GM19397 (cell line): Measurements from ENCODE around the gene DIABLO.
"Not testable (repeated sequence)": the region's sequence is repeated elsewhere in the genome, so short reads cannot be mapped to it uniquely, and the experiment has no call there.

Experiments used
- ATAC-seq: cut with Tn5 transposase; IDR thresholded peaks from one replicate; pipeline ENCODE4 v1.9.1; 2021; ENCODE audit warnings: mild to moderate bottlenecking, moderate library complexity; ENCODE audit not compliant: unreplicated experiment

The DIABLO gene

DNA sequence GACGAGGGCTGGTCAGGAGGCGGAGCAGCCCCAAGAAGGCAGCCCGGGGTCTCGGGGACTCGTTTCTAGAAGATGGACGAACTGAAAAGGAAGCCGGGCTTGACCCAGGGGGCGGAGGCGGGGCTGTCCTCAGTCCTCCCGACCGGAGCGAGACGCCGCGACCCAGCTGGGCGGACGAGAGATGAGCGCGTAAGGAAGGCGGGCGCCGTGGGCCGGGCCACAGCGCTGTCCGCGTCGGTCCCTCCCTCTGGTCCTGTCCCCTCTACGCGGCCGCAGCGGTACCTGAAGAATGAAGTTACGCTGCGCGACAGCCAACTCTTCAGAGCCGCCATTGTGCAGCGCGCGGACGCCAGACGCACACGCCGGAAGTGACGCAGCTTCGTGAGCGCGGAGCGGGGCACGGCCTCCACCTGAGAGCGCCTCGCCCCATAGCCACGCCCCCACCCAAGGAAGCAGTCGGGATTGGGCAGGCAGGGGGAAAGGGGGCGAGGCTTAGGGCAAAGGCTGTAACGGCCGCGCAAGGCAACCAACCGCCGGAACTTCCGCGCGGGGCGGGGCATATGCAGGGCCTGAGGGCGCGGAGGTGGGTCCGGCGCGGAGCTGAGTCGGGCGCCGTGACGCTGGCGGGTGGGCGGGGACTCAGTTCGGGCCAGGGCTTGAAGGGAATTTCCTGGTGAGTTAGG is at the start of gene DIABLO:
DIABLO (minus strand) TSS at position 370 of the 683 bp plus-strand sequence; CDS start at position 332, 38 bp downstream.
- ATAC-seq: peak; percentile 94

DNA sequence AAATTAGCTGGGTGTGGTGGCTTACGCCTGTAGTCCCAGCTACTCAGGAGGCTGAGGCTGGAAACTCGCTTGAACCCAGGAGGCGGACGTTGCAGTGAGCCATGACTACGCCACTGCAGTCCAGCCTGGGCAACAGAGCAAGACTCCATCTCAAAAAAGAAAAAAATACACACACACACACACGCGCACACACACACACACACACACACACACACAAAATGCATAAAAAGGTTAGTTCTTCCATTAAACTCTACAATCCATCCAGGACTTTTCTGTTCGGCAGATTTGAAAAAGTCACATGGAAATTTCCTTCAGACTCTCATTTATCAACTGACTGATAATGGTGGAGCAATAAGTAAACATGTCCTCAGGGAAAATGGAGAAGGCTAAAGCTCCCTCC is 49.6 kb upstream of the DIABLO start:
- ATAC-seq: no peak

DNA sequence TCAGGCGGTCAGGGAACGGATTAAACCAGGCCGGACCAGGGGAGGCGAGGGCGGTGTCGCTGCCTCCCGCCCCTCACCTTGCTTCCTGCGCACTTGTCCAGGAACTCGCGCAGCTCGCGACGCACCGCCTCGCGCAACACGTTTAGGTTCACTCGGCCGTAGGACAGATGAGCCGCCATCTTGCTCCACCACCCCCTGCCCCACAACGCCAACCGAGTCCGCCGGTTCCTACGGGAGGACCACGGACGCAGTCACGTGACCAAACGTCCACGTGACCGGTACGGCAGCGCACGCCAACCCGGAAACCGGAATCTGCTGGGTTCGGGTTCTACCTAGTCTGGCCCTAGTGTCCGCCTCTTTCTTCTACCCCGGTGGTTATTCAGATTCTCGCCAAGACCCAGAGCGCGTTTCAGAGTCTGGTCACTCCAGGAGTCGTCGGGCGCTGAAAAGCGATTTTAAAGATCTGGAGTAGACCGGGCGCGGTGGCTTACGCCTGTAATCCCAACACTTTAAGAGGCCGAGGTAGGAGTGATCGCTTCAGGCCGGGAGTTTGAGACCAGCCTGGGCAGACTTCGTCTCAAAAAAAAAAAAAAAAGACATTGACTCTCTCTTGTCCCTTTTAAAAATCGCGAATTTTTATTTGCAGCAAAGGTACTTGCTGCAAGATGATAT is 40.5 kb upstream of the DIABLO start, which contains the start of gene VPS33A:
VPS33A (minus strand) TSS at position 265 of the 672 bp plus-strand sequence; CDS start at position 179, 86 bp downstream.
- ATAC-seq: peak; percentile 95

DNA sequence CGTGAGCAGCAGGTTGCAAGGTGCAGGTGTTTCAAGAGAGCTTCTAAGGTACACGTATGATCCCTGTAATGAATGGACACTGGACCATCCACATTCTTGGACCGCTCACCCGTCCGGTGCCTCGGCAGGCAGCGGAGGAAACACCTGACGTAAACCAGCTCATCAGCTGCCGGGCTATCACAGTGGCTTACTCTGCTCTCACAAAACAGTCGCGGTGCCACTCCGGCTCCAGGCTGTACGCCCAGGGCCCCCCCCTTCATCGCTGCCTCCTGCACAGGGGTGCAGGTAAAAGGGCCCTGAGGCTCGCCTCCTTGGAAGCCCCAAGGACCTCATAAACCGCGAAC is 40.0 kb upstream of the DIABLO start:
- peak; percentile 40 for ATAC-seq

DNA sequence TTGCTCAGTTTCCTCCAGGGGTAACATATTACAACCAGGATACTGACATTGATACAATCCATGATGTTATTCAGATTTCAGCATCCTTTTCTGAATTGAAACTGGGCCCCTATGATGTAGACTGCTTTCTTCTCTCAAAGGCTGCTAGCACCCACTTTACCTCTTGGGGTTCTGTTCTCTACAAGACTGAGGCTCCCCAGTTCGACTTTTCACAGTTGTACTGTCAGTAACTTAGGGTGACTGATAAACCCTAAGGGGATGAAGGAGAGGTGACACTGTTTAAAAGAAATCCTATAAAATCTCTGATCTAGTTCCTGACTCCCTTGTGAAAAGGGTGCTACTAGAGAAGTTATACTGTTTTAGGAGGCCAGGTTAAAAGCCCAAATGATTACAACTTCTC is 39.6 kb upstream of the DIABLO start:
- no peak for ATAC-seq

DNA sequence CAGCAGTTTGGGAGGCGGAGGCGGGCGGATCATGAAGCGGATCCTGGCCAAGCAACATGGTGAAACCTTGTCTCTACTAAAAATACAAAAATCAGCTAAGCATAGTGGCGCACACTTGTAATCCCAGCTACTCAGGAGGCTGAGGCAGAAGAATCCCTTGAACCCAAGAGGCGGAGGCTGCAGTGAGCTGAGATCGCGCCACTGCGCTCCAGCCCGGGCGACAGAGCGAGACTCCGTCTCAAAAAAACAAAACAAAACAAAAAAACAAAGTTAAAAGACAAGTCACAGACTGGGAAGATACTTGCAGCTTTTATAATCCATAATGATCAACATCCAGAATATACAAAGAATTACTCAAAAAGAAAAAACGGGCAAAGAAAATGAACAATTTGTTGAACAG is 34.9 kb upstream of the DIABLO start:
- not testable (repeated sequence) for ATAC-seq

DNA sequence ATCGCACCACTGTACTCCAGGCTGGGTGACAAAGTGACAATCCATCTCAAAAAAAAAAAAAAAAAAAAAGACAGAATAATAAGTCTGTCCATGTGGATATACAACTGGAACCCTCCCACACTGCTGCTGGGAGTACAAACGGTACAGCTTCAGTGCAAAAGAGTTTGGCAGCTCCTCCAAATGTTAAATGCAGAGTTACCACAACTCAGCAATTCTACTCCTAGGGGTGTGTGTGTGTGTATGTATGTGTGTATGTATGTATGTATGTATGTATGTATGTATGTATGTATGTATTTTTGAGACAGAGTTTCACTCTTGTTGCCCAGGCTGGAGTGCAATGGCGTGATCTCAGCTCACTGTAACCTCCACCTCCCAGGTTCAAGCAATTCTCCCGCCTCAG is 33.1 kb upstream of the DIABLO start:
- not testable (repeated sequence) for ATAC-seq

DNA sequence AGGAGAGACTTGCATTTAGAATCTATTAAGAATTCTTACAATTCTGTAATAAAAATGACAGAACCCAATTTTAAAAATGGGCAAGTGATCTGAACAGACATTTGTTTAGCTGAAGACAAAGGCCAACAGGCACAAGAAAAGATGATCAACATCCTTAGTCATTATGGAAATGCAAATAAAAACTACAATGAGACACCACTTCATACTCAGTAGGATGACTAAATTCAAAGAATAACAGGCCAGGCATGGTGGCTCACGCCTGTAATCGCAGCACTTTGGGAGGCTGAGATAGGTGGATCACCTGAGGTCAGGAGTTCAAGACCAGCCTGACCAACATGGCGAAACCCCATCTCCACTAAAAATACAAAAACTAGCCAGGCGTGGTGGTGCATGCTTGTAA is 32.6 kb upstream of the DIABLO start:
- ATAC-seq: not testable (repeated sequence)

GRCh38 chr12:122250536-122250935 is 24.7 kb upstream of the DIABLO start:
- ATAC-seq: no peak

DNA sequence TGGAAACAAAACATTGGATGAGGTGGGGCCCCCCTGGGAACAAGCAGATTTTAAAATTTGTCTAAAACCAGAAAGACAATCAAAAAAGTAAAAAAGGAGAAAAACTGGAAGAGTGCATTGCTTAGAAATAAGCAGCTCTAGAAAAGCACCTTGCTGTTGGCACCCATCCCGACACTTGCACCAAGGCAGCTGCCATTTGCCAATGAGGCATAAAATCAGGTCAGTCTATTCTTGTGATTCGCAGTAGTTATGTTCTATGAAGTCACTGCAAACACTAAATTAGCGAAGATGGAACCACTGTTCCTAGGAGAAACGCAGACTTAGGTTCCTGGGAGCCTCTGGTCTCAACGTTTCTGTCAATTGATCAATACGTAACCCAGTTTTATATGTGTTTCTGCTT is 24.2 kb upstream of the DIABLO start:
- ATAC-seq: no peak

DNA sequence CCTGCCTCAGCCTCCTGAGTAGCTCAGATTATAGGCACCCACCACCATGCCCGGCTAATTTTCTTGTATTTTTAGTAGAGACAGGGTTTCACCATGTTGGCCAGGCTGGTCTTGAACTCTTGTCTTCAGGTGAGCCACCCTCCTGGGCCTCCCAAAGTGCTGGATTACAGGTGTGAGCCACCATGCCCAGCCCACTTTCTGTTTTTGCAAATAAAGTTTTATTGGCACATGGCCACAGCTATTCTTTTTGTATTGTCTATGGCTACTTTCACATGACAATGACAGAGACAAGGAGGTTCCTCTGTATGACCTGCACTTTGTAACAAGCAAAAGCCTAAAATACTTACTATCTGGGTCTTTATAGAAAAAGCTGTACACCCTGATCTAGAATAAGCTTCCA is 19.7 kb upstream of the DIABLO start:
- no peak for ATAC-seq

- ATAC-seq: no peak
These were observed 18.9 kb upstream of the DIABLO start for GRCh38 chr12:122244565-122245371.

DNA sequence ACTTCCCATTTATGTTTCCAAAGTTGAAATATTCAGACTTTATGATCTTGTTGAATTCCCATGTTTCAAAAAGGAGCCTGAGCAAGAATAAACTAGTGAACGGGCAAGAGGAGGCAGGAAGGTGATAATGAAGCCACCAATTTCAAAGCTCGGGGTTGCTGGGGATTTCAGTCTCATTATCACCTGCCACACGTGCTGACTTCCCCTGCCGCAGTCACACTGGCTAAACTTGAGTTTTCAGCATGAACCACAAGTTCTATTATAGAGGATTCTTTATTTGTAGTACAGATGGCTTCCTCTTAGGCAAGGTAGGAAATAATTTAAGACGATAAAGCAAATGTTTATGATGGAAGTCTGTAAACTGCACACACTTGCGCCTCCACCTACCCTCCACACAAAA is 18.1 kb upstream of the DIABLO start:
- ATAC-seq: no peak

- no peak for ATAC-seq
These were observed 13.0 kb upstream of the DIABLO start for GRCh38 chr12:122238861-122239260.

DNA sequence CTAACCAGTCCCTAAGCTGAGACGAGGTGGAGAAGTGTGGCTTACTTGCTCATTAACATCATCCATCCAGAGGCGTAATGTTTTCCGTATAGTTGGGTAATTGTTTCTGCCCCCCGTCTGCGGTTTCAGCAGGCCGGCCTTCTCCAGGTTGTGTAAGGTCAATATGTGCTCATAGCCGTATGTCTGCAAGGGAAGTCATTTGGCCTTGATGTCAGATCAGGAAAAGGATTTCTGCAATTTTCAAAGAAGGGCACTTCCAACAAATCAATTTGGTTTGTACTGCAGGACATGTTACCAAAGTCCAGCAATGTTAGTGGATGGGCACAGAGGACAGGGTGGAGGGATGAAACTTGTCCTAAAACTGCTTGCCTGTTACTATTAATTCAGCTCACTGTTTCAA is 9.9 kb upstream of the DIABLO start:
- ATAC-seq: no peak

- ATAC-seq: no peak
These were observed 6.8 kb upstream of the DIABLO start for GRCh38 chr12:122232691-122233090.

DNA sequence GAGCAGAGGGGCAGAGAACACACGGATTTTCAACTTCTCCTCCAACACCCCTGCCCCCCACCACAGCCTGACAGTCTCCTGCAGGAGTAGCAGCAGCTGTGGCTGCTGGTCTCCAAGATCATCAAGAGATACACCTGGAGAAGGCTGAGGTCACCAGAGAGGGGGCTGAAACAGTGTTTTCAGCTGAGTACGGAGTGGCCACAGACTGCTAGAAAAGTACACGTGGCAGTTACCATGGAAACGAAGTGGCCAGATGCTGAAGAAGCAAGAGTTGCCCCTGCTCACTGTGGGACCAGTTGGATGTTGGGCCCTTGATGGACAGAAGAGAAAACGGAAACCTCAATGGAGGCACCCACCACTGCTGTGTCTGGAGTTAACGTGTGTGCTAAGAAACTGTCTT is 4.9 kb upstream of the DIABLO start:
- ATAC-seq: no peak

DNA sequence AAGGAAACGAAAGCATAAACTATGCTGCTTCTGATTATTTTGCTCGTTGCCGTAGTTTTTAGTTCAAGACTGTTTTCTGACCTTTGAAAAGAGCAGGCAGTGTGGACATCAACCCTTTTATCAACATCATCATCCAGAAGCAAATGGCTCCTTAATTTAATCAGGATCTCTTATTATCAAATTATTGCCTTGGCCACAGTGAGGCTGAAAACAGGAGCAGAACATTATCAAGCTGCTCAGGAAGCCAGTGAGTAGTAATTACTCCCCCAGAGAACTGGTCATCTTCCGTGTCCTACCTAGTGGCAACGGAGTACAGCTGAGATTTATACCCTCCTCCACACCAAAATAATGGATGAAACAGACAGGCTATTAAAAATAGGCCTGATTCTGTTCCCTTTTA is 2.2 kb upstream of the DIABLO start:
- no peak for ATAC-seq

GRCh38 chr12:122227341-122227740 is 1.5 kb upstream of the DIABLO start:
- ATAC-seq: no peak

DNA sequence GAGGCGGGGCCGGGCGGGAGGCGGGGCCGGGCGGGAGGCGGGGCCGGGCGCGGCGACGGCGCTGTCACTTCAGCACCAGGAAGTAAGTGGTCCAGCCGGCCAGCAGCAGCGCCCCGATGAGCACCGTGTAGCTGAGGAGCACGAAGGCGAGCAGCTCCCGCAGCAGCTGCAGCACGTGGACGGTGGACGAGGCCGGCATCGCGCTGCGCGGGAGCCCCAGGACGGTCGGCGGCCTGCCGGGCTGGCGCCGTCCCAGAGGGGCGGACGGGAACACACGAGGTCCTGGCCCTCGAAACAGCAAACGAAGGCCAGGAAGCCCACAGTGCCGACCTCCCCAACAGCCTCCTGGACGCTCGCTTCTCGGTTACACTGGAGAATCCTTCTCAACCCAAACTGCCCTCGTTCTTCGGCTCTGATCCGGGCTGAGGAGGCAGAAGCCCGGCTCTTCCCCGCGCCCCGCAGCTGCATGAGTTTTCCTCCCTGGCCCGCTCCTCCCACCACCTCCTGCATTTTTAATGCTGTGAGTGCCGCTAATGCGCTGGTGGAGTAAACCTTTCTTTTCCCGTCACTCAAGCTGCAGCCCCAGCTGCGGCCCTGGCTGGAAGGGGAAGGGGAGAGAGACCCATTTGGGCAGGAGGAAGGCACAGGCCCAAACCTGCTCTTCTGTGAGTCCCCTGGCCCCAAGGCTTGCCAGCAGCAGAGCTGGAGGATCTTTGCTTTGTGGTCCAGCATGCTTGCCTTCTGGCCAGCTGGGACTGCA is 694 bp upstream of the DIABLO start:
- ATAC-seq: no peak

GRCh38 chr12:122216445-122216844 is 9.4 kb downstream of the DIABLO start:
- no peak for ATAC-seq
